Effector memory CD4-positive, alpha-beta T cell (primary cell): ENCODE measurements around the gene OTOP1.
"Not testable (repeated sequence)": the region's sequence is repeated elsewhere in the genome, so short reads cannot be mapped to it uniquely, and the experiment has no call there.

Experiments used
- DNase-seq, 3 donors: peaks; one replicate each; pipeline ENCODE4 v3.0.0-alpha.2; 2020
- H3K27ac ChIP-seq: 2 replicates; pipeline ENCODE4 v1.7.0; 2013; ENCODE audit warnings: mild to moderate bottlenecking, low read length, moderate library complexity; ENCODE audit not compliant: insufficient read depth, poor library complexity, severe bottlenecking
- H3K27me3 ChIP-seq: replicated peaks from 2 replicates; pipeline ENCODE4 v1.7.0; 2013; ENCODE audit warnings: mild to moderate bottlenecking, low read length; ENCODE audit not compliant: insufficient read depth, control insufficient read depth, poor library complexity, severe bottlenecking
- H3K36me3 ChIP-seq: 2 replicates; pipeline ENCODE4 v1.7.0; 2013; ENCODE audit warnings: mild to moderate bottlenecking, low read length, moderate library complexity; ENCODE audit not compliant: control insufficient read depth, insufficient read depth
- H3K4me1 ChIP-seq: 2 replicates; pipeline ENCODE4 v1.7.0; 2013; ENCODE audit warnings: low read length, mild to moderate bottlenecking; ENCODE audit not compliant: control insufficient read depth, insufficient read depth, poor library complexity, severe bottlenecking
- H3K4me3 ChIP-seq: 2 replicates; pipeline ENCODE4 v1.7.0; 2013; ENCODE audit warnings: low read length, low read depth, mild to moderate bottlenecking; ENCODE audit not compliant: insufficient read depth, poor library complexity, severe bottlenecking
- H3K9me3 ChIP-seq: 2 replicates; pipeline ENCODE4 v1.7.0; 2013; ENCODE audit warnings: mild to moderate bottlenecking, low read length, moderate library complexity; ENCODE audit not compliant: control insufficient read depth

The OTOP1 gene

DNA sequence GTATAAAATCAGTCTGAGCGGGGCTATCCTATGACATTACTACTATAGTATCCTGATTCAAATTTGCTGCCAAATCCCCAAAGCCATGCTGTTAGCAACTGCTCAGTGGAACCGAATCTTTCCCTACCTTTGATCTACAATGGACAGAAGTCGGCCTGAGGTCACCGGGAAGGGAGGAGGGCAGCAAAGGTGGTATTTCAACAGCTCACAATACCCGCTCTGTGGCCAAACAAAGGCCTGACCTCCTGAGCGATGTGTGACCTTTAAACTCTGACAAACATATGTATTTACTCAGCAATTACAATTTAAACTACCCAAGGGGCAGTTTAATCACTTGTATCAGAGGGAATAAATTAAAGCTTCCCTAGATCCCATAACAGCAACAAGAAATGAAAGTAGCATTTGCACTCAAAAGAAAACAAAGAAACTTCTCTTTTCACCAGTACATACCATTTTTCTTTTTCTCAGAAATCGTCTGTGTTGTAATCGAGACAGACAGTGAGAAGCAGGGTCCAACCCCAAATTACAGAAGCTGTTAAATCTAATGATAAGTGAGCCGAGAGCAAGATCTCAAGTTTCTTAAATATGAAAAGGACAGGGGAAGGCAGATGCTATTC, 32.9 kb upstream of the OTOP1 start:
- H3K4me1 ChIP-seq = no peaks in the 10 kb centered on the region
- DNase-seq = no peak
- H3K4me3 ChIP-seq = no peak overlapping the region
- no peak overlapping the region for H3K27ac ChIP-seq
- H3K36me3 ChIP-seq = no peaks in the 10 kb centered on the region
- H3K27me3 ChIP-seq = no peaks in the 10 kb centered on the region
- no peaks in the 10 kb centered on the region for H3K9me3 ChIP-seq

DNA sequence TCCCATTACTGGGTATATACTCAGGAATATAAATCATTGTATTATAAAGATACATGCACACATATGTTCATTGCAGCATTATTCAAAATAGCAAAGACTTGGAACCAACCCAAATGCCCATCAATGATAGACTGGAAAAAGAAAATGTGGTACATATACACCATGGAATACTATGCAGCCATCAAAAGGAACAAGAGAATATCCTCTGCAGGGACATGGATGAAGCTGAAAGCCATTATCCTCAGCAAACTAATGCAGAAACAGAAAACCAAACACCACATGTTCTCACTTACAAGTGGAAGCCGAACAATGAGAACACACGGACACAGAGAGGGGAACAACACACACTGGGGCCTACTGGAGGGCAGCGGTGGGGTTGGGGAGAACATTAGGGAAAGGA, 31.0 kb upstream of the OTOP1 start:
- not testable (repeated sequence) for H3K4me1 ChIP-seq, H3K27me3 ChIP-seq, H3K4me3 ChIP-seq, H3K27ac ChIP-seq, DNase-seq, H3K36me3 ChIP-seq, H3K9me3 ChIP-seq

DNA sequence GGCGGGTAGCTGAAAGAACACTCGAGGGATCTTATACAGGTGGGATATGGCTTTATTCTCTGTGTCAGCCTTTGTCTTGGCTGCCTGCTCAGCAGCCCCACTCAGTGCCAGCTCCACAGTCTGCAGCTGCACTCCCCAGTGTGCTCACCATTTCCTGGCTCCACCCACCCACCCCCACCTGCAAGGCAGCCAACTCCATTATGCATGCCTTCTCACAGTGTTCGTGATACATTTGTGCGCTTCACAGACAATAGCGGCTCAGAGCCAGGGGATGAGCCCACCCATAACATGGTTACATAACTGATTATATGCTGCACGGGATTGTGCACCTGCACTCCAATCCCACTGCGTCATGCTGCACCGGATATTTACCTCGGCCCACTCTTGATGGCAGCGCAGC, 30.1 kb upstream of the OTOP1 start:
- Histone ChIP-seq H3K36me3 (no peaks in the 10 kb centered on the region), H3K9me3 (no peaks in the 10 kb centered on the region), H3K27ac (no peak overlapping the region), H3K27me3 (no peaks in the 10 kb centered on the region), H3K4me1 (no peaks in the 10 kb centered on the region), H3K4me3 (no peak overlapping the region)
- DNase-seq = no peak

DNA sequence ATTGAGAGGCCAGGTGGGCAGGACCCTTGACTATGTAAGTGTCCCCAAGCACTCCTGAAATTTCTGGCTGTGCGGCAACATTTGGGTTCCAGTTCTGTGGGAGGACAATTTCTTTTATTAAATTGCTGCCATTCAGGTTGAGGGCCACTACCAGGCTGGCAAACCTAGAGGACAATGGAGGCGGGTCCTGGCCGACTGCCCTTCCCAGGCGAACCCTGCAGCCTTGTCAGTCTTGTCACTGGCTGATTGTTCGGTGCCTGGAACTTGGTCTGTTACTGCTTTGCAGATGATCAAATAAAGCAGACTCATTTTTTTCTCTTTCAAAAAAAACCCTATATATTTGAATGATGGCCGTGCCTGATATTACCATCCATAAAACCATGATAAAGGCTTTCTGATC, 27.9 kb upstream of the OTOP1 start:
- H3K27me3 ChIP-seq = no peaks in the 10 kb centered on the region
- H3K4me3 ChIP-seq = no peak overlapping the region
- DNase-seq = no peak
- no peak overlapping the region for H3K27ac ChIP-seq
- H3K36me3 ChIP-seq = no peaks in the 10 kb centered on the region
- no peaks in the 10 kb centered on the region for H3K9me3 ChIP-seq
- no peaks in the 10 kb centered on the region for H3K4me1 ChIP-seq

DNA sequence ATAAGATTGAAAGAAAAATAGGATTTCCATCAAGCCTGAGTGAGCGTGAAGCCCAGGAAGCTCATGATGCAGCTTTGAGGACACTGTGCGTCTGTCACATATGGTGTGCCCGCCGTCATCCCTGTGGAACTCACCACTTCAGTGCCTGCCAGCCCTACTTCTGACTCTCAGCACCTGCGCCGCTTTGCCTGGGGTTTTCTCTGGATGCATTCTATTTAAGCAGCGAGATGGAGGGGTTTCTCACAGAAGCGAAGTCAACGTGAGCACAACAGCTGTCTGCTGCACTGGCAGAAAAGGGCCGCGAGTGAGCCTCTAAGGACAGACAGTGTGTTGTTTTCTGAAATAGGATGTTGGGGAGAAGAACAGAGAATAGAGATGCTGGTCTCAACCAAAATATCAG, 27.5 kb upstream of the OTOP1 start:
- H3K4me1 ChIP-seq = no peaks in the 10 kb centered on the region
- H3K4me3 ChIP-seq = no peak overlapping the region

DNA sequence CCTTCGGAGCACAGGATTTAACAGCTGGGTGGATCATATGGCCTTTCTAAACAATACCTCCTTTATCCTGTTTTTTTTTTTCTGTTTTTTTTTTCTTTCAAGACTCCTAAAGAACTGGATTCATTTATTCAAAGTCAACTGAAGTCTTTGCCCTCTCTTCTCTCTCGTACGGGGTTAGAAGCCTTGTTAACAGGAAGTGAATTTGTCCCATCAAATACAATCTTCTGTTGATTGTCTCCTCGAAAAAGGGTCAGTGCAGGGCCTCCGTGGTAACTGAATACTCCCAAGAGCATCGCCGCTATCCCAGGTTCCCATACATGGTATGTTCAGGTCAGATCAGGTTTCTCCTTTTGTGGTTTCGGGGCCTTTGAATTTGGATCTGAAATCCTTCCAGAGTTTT, 23.1 kb upstream of the OTOP1 start:
- Histone ChIP-seq H3K4me1 (peaks cover 7% of the 10 kb centered on the region), H3K36me3 (peaks cover 6% of the 10 kb centered on the region), H3K9me3 (no peaks in the 10 kb centered on the region), H3K4me3 (no peak overlapping the region), H3K27ac (no peak overlapping the region), H3K27me3 (no peaks in the 10 kb centered on the region)
- no peak for DNase-seq

More for the DNA sequence above, 27.5 kb upstream of the OTOP1 start:
- H3K36me3 ChIP-seq = no peaks in the 10 kb centered on the region
- H3K9me3 ChIP-seq = no peaks in the 10 kb centered on the region
- DNase-seq = no peak
- H3K27ac ChIP-seq = no peak overlapping the region
- H3K27me3 ChIP-seq = no peaks in the 10 kb centered on the region

DNA sequence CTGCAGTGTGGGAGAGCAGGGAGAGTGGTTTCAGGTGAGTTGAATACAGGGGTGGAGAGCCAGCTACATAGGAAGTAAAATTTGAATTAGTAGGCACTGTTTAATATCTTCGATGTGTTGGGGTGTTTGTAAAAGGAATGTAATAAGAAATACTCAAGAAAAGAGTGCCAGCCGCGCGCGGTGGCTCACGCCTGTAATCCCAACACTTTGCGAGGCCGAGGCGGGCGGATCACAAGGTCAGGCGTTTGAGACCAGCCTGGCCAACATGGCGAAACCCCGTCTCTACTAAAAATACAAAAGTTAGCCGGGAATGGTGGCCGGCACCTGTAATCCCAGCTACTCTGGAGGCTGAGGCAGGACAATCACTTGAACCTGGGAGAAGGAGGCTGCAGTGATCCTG, 22.6 kb upstream of the OTOP1 start:
- not testable (repeated sequence) for DNase-seq, H3K4me3 ChIP-seq, H3K27me3 ChIP-seq, H3K9me3 ChIP-seq, H3K27ac ChIP-seq, H3K4me1 ChIP-seq
- H3K36me3 ChIP-seq = peaks cover 11% of the 10 kb centered on the region

DNA sequence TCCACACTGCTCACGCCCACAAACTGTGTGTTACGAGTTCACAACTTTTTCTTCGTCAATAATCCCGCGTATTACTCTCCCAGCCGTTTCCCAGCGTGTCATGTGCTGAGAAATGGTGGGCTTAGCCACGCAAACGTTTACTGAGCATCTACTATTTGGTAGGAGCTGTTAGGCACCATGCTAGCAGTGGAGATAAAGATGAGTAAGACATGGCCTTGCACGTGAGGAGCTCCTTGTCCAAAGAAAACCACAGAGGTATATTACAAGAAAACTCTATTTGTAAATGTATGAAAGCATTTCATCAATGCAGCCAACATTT, 22.1 kb upstream of the OTOP1 start:
- peak overlapping the region; percentile 92 for H3K4me3 ChIP-seq
- peaks cover 16% of the 10 kb centered on the region for H3K36me3 ChIP-seq
- DNase-seq = no peak
- H3K4me1 ChIP-seq = peaks cover 7% of the 10 kb centered on the region
- H3K27ac ChIP-seq = peak overlapping the region; percentile 90
- H3K9me3 ChIP-seq = no peaks in the 10 kb centered on the region
- H3K27me3 ChIP-seq = no peaks in the 10 kb centered on the region

DNA sequence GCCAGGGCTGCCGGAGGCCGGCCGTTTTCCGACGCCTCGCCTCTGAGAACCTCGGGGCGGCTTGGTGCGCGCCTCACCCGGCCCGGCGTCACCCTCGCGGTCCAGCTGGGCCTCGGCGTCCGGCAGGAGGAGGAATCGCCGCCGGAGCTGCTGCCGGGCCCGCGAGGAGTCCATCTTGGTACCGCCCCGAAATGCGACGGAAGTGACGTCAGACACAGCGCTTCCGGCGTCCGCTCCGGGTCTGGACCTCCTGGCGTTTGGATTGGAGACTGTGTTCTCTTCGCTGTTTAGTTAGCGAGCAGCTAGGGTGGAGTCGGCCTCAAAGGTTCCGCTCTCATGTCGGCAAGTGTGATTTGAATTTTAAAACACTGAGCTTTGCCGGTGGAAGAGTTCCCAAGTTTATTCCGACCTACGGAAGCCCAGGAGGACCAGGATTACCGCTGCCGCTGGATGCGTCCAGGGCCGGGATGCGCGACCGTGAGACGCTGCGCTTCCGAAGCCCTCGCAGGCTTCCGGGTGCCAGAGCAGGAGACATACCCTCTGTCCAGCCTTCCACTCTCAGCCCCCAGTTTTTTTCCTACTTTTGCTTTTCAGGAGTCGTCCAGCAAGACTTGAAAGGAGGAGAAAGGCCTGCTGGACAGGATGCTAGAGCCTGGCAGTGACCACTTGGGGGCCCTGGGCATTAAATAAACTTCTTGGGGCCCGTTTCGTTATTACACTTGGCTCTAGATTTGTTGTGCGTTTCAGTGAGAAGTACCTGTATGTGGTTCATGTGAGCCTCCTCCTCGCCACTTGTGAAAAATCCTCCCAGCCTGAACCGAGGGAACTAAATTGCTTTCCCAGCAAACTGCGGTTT, 21.5 kb upstream of the OTOP1 start, which contains the start of gene TMEM128:
TSS of gene TMEM128 (minus strand) at position 195 of the 856 bp plus-strand sequence. CDS start at position 174, 21 bp downstream.
- Histone ChIP-seq H3K27me3 (no peaks in the 10 kb centered on the region), H3K4me1 (peaks cover 7% of the 10 kb centered on the region), H3K4me3 (peak within 1 kb of the TSS; percentile 92), H3K9me3 (no peaks in the 10 kb centered on the region), H3K36me3 (peaks cover 21% of the 10 kb centered on the region), H3K27ac (peak within 1 kb of the TSS; percentile 90)
- DNase-seq = peak; percentile 85 to 89 (median 85)

DNA sequence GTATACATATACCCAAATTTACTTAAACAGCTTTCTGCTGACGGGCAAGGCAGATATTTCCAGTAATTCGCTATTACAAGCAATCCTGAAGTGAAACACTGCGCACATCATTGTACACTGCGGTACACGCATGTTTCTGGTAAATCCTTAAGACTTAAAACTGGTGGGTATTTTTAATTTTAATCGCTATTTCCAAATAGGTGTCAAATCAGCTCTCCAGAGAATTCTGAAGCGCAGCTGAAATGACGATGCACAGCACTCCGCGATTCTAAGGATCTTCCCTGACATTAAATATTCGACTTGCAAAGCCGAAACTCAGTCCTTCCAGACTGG, 20.9 kb upstream of the OTOP1 start:
- no peak for DNase-seq
- no peaks in the 10 kb centered on the region for H3K9me3 ChIP-seq
- H3K4me3 ChIP-seq = peak overlapping the region; percentile 92
- no peaks in the 10 kb centered on the region for H3K27me3 ChIP-seq
- peaks cover 24% of the 10 kb centered on the region for H3K36me3 ChIP-seq
- H3K4me1 ChIP-seq = peaks cover 7% of the 10 kb centered on the region
- H3K27ac ChIP-seq = peak overlapping the region; percentile 90
